Gastroesophageal sphincter (tissue), 4 donors: ENCODE results near the gene SEZ6L. TPM values are rescaled to one million over a fixed set of nuclear protein-coding genes. Genes with fewer than 3 reads are reported as not detected.
A peak's percentile ranks its signal among the peaks of the same experiment; 100 is the strongest.

ENCODE experiments used
- ATAC-seq: fragments of 150-250 bp; one replicate; pipeline ENCODE4 v1.9.1; 2016; ENCODE audit warnings: mild to moderate bottlenecking, moderate library complexity
- H3K27ac ChIP-seq, 4 donors: fragments of 200-600 bp; sonication (generic) in 3 of 4; 1 replicate in 3 of 4; 2 replicates in 1 of 4; pipeline ENCODE4 v1.5.1; 2016 to 2019
- H3K27me3 ChIP-seq: fragments of 200-600 bp; sonication (generic); one replicate; pipeline ENCODE4 v1.5.1; 2019
- H3K36me3 ChIP-seq, 2 donors: fragments of 200-600 bp; sonication (generic); one replicate each; pipeline ENCODE4 v1.5.1; 2019; ENCODE audit warnings: control low read depth in 1 of 2
- H3K4me1 ChIP-seq, 3 donors: fragments of 200-600 bp; sonication (generic); 1 replicate in 2 of 3; 2 replicates in 1 of 3; pipeline ENCODE4 v1.5.1; 2016 to 2019; ENCODE audit warnings: control low read depth in 2 of 3
- H3K4me3 ChIP-seq, 2 donors: fragments of 200-600 bp; sonication (generic); one replicate each; pipeline ENCODE4 v1.5.1; 2019; ENCODE audit warnings: mild to moderate bottlenecking in 1 of 2, moderate library complexity in 1 of 2
- H3K9me3 ChIP-seq, 3 donors: fragments of 200-600 bp; sonication (generic); one replicate each; pipeline ENCODE4 v1.5.1; 2017 to 2019; ENCODE audit warnings: control low read depth in 2 of 3
- EP300 ChIP-seq: sonication (generic); formaldehyde crosslinking; IDR thresholded peaks from one replicate; pipeline ENCODE4 v1.6.1; 2017; ENCODE audit warnings: antibody characterized with exemption, mild to moderate bottlenecking
- POLR2A ChIP-seq, 2 donors: fragments of 450-650 bp; IDR thresholded peaks; one replicate each; pipeline ENCODE4 v1.6.1; 2017; ENCODE audit warnings: antibody characterized with exemption in 2 of 2, mild to moderate bottlenecking in 2 of 2, moderate library complexity in 1 of 2
- POLR2AphosphoS5 ChIP-seq: sonication (generic); formaldehyde crosslinking; IDR thresholded peaks from one replicate; pipeline ENCODE4 v1.6.1; 2017; ENCODE audit warnings: antibody characterized with exemption
- WGBS, 2 donors: methylation state at CpG; one replicate each; pipeline ENCODE4 v1.1.5; 2018; ENCODE audit warnings: low coverage in 1 of 2; 5-methylcytosine and 5-hydroxymethylcytosine counted together
- total RNA-seq, 4 donors: library from RNA; depleted of rRNA; stranded (reverse); fragments of >200 nt; gene quantifications; one replicate each; pipeline ENCODE4 v1.1.0, GENCODE V29; 2016
- TF ChIP-seq, protein P1 (sequence below), 4 experiments: fragments of 200-600 bp in 2 of 4; fragments of 450-650 bp in 2 of 4; sonication (generic) in 1 of 4; IDR thresholded peaks; one replicate each; pipeline ENCODE4 v1.5.1; 2017 to 2019; ENCODE audit warnings: antibody characterized with exemption in 4 of 4, mild to moderate bottlenecking in 2 of 4, moderate library complexity in 2 of 4

SEZ6L gene
- total RNA-seq, 4 donors from 2014 or later: 0.12 to 0.47 (median 0.28) TPM

DNA sequence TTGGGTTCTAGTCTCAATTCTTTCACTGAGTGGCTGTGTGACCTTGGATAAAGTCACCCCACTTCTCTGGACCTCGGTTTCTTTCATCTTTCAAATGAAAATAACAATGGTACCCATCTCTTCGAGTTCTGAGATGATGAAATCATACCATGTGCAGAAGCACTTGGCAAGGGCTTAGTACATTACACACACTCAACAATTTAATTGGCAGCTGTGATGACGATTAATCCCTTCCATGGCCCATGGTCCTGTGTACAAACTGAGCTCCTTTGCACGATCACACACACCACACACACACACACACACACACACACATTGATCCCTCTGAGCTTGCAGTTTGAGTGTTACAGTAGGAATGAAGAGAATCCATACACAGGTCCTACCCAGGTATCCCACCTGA is 156.4 kb downstream of the SEZ6L start:
- no peak for ATAC-seq
- H3K4me1 ChIP-seq: peaks cover 0 to 14% (median 0%) of the 10 kb centered on the region in 3 donors
- no peaks in the 10 kb centered on the region for H3K36me3 ChIP-seq
- 48 to 56% methylated on average over 2 to 4 of the region's 4 CpGs for WGBS, 2 donors
- no peak overlapping the region for H3K27ac ChIP-seq
- no peak for TF ChIP-seq EP300
- TF ChIP-seq, protein P1, sequence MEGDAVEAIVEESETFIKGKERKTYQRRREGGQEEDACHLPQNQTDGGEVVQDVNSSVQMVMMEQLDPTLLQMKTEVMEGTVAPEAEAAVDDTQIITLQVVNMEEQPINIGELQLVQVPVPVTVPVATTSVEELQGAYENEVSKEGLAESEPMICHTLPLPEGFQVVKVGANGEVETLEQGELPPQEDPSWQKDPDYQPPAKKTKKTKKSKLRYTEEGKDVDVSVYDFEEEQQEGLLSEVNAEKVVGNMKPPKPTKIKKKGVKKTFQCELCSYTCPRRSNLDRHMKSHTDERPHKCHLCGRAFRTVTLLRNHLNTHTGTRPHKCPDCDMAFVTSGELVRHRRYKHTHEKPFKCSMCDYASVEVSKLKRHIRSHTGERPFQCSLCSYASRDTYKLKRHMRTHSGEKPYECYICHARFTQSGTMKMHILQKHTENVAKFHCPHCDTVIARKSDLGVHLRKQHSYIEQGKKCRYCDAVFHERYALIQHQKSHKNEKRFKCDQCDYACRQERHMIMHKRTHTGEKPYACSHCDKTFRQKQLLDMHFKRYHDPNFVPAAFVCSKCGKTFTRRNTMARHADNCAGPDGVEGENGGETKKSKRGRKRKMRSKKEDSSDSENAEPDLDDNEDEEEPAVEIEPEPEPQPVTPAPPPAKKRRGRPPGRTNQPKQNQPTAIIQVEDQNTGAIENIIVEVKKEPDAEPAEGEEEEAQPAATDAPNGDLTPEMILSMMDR (IDR thresholded peaks at IDR 0.05): no peak
- TF ChIP-seq POLR2A (IDR thresholded peaks at IDR 0.05): no peak
- TF ChIP-seq POLR2AphosphoS5: no peak
- H3K9me3 ChIP-seq: no peaks in the 10 kb centered on the region
- H3K27me3 ChIP-seq: peaks cover 33% of the 10 kb centered on the region
- no peak overlapping the region for H3K4me3 ChIP-seq

DNA sequence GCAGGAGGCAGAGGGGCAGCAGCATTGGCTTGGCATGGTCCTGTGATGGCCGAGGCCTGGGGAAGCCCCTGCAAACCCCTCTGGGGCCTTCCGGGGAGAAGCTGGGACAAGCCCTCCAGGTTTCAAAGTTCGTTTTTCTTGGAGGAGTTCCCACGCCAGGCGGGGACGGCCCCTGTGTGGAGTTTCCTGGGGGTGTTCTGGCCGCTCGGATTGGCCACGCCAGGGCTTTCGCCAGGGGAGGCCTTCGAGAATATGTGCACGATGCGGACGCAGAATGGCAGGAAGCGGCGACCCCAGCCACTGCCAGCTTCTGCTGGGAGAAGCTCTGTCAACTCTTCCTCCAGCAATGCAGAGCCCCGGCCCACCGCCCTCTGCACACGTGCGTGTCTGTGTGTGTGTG is 157.5 kb downstream of the SEZ6L start:
- Histone ChIP-seq H3K9me3 (no peaks in the 10 kb centered on the region), H3K27me3 (peaks cover 42% of the 10 kb centered on the region), H3K4me3 (no peak overlapping the region), H3K4me1 (peaks cover 0 to 6% (median 0%) of the 10 kb centered on the region in 3 donors), H3K36me3 (no peaks in the 10 kb centered on the region), H3K27ac (no peak overlapping the region)
- ATAC-seq: no peak
- 30 to 48% methylated on average over 3 to 16 of the region's 20 CpGs for WGBS, 2 donors
- TF ChIP-seq POLR2A (IDR thresholded peaks at IDR 0.05): no peak
- TF ChIP-seq POLR2AphosphoS5: no peak
- no peak for TF ChIP-seq EP300
- TF ChIP-seq, protein P1 (IDR thresholded peaks at IDR 0.05): no peak

DNA sequence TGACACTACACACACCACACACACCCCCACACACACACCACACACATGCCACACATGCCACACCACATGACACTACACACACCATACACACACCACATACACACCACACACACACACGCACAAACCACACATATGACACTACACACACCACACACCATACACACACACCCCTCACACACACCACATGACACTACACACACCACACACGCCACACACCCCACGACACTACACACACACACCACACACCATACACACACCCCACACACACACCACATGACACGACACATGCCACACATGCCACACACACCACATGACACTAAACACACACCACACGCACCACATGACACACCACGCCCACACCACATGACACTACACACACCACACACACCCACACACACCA is 158.0 kb downstream of the SEZ6L start:
- peaks cover 47% of the 10 kb centered on the region for H3K27me3 ChIP-seq
- no peak overlapping the region for H3K4me3 ChIP-seq
- TF ChIP-seq POLR2A (IDR thresholded peaks at IDR 0.05): no peak
- TF ChIP-seq EP300: no peak
- TF ChIP-seq POLR2AphosphoS5: no peak
- TF ChIP-seq, protein P1 (IDR thresholded peaks at IDR 0.05): no peak
- no peak for ATAC-seq
- 79 to 96% methylated on average over 4 to 6 of the region's 6 CpGs for WGBS, 2 donors
- peaks cover 0 to under 1% (median 0%) of the 10 kb centered on the region in 3 donors for H3K4me1 ChIP-seq
- H3K27ac ChIP-seq: no peak overlapping the region
- H3K36me3 ChIP-seq: no peaks in the 10 kb centered on the region
- no peaks in the 10 kb centered on the region for H3K9me3 ChIP-seq

DNA sequence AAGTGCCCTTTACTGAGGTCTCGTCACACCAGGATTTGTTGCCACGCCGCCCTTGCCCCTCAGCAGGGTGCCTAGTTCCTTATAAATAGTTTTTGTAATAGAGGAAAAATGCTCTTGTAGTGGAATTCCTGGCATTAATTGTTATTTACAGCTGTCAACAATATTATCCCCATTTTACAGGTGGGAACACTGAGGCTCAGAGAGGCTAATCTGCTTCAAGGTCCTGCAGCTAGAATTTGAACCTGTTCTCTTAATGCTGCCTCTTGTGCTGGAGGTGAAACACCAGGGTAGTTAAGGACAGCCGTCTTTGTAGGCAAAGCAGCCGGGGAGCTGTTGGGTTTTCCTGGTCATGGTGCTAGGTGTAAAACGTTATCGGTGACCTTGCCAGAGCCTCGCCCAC is 159.0 kb downstream of the SEZ6L start:
- Histone ChIP-seq H3K27ac (no peak overlapping the region), H3K4me1 (no peaks in the 10 kb centered on the region), H3K27me3 (peaks cover 56% of the 10 kb centered on the region), H3K36me3 (no peaks in the 10 kb centered on the region), H3K4me3 (no peak overlapping the region), H3K9me3 (no peaks in the 10 kb centered on the region)
- WGBS, 2 donors: 69% methylated on average over 4 of the region's 8 CpGs; no CpG with 5 or more reads in 1 of the 2 donors
- TF ChIP-seq POLR2AphosphoS5 (no peak), EP300 (no peak), POLR2A (IDR thresholded peaks at IDR 0.05) (no peak)
- TF ChIP-seq, protein P1 (IDR thresholded peaks at IDR 0.05): no peak
- no peak for ATAC-seq

DNA sequence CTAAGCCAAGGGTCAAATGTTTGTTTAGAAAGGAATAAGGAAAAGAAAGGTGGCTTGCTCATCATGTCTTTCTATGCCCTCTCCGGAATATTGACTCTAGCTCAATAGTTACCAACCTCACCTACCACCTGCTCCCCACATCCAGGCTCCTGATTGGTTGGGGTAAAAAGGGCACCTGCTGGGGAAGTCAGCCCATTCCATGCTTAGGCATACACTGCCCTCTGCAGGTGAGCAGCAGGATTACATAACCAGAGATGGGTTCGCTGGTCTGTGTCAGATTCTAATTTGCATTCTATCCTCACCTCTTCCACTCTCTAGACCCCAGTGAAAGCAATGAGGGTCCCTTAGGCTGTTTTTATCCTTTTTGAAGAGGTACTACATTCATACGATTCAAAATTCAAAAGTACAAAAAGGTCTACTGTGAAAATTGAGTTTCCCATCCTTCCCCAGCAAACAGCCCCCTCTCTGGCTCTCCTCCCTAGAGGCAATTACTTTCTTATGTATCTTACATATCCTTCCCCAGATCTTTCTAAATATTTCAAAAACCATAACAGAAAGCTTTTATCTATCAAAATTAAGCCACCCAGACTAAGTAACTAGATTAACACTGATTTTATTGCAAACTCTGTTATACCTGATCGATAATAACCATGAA is 161.8 kb downstream of the SEZ6L start:
- Histone ChIP-seq H3K9me3 (no peaks in the 10 kb centered on the region), H3K27me3 (peaks cover 56% of the 10 kb centered on the region), H3K27ac (no peak overlapping the region), H3K4me3 (no peak overlapping the region), H3K4me1 (no peaks in the 10 kb centered on the region), H3K36me3 (no peaks in the 10 kb centered on the region)
- TF ChIP-seq POLR2AphosphoS5 (no peak), POLR2A (IDR thresholded peaks at IDR 0.05) (no peak), EP300 (no peak)
- TF ChIP-seq, protein P1 (IDR thresholded peaks at IDR 0.05): peak; percentile 40 to 70 (median 54)
- no peak for ATAC-seq
- WGBS, 2 donors: 29% methylated on average over 3 to 4 of the region's 4 CpGs
